ENCODE results near the gene C1orf105.

DNA sequence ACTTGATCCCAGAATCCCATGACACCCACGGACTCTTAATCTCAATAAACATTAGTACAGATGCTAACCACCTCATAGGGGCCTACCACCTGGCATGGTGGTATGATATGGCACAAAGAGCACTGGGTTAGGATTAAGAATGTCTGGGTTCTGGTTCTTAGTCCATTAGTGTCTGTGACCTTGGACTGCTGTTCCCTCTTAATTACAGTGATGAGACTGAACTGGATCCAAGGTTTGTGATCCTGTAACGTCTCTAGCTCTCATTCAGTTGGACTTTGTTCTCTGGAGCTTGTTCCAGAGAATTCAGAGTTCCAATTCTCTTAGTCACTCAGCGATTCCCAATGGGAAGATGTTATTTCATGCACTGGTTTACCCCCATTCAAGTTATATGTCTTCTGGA is 47.0 kb downstream of the C1orf105 start:
- TF ChIP-seq, protein P1, sequence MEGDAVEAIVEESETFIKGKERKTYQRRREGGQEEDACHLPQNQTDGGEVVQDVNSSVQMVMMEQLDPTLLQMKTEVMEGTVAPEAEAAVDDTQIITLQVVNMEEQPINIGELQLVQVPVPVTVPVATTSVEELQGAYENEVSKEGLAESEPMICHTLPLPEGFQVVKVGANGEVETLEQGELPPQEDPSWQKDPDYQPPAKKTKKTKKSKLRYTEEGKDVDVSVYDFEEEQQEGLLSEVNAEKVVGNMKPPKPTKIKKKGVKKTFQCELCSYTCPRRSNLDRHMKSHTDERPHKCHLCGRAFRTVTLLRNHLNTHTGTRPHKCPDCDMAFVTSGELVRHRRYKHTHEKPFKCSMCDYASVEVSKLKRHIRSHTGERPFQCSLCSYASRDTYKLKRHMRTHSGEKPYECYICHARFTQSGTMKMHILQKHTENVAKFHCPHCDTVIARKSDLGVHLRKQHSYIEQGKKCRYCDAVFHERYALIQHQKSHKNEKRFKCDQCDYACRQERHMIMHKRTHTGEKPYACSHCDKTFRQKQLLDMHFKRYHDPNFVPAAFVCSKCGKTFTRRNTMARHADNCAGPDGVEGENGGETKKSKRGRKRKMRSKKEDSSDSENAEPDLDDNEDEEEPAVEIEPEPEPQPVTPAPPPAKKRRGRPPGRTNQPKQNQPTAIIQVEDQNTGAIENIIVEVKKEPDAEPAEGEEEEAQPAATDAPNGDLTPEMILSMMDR (IDR thresholded peaks at IDR 0.05) = no peak
- TF ChIP-seq, protein P2, sequence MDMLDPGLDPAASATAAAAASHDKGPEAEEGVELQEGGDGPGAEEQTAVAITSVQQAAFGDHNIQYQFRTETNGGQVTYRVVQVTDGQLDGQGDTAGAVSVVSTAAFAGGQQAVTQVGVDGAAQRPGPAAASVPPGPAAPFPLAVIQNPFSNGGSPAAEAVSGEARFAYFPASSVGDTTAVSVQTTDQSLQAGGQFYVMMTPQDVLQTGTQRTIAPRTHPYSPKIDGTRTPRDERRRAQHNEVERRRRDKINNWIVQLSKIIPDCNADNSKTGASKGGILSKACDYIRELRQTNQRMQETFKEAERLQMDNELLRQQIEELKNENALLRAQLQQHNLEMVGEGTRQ (IDR thresholded peaks at IDR 0.05; ENCODE audit: borderline replicate concordance, low read depth, low read length) = no peak
- TF ChIP-seq GATA2 (CRISPR knock-in tag; IDR thresholded peaks at IDR 0.05) (no peak), GABPA (IDR thresholded peaks at IDR 0.05; ENCODE audit: low read depth) (no peak), TAF1 (IDR thresholded peaks at IDR 0.05; ENCODE audit: borderline replicate concordance, low read depth, low read length) (no peak), EP300 (IDR thresholded peaks at IDR 0.05; ENCODE audit: borderline replicate concordance in 1 of 2, low read depth in 1 of 2, low read length in 1 of 2) (no peak), RCOR1 (IDR thresholded peaks at IDR 0.05; ENCODE audit: low read length) (no peak), SMC3 (IDR thresholded peaks at IDR 0.05; ENCODE audit: low read depth, low read length) (no peak), RXRA (IDR thresholded peaks at IDR 0.05; ENCODE audit: borderline replicate concordance, low read depth) (no peak), POLR2AphosphoS5 (IDR thresholded peaks at IDR 0.05; ENCODE audit: low read depth, low read length) (no peak)

Measured in SK-N-SH (cell line).